OCI-M2 (cell line): Measurements from ENCODE around the gene SPOUT1.
"Not testable (repeated sequence)": the region's sequence is repeated elsewhere in the genome, so short reads cannot be mapped to it uniquely, and the experiment has no call there.

Experiments used
- DNase-seq: peaks from one replicate; lab custom pipeline; 2025; ENCODE audit not compliant: unreplicated experiment; lab: John Stamatoyannopoulos, UW

SPOUT1 gene

GRCh38 chr9:128780093-128780492 lies 49.5 kb downstream of the SPOUT1 start:
- DNase-seq = not testable (repeated sequence)

GRCh38 chr9:128774804-128775203 lies 54.8 kb downstream of the SPOUT1 start:
- DNase-seq = no peak

GRCh38 chr9:128773049-128773448 lies 56.5 kb downstream of the SPOUT1 start:
- no peak for DNase-seq

DNA sequence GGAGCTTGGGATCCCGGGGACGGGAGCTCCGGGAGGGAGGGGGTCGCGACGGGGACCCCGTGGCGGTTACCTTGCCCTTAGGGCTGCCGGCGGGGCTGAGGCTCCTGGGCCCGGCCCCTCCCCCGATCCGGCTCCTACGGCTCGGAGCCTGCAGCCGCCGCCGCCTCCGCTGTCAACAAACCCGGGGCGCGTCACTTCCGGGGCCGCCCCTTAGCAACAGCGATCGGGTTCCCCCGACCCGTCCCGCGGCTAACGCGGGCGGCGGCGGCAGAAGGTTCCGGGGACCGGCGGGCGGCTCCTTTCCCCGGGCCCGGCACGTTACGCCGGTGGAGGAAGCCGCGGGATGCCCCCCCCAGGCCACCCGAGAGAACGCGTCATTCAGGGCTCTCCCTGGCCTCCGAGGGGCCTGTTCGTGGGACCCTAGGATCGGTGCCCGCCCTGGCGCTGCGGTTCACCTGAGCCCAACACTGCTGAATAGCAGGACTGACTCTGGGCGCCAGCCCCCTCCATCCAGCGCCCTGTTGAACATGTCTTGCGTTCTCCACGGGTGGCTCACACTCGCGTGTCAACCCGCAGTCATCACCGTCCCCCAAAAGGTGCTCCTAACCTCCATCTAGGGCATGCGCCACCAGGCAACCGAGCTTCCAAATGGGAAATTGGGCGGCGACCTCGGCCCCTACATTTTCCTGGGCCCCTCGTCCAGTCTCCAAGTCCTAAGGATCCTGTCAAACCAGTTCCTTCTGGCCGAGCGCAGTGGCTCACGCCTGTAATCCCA lies 57.7 kb downstream of the SPOUT1 start, which contains the start of gene ZER1:
Gene ZER1, minus strand, starts transcription at position 183 of the 775 bp plus-strand sequence. CDS start 16,362 bp downstream, outside the sequence.
- DNase-seq = peak; percentile 27

DNA sequence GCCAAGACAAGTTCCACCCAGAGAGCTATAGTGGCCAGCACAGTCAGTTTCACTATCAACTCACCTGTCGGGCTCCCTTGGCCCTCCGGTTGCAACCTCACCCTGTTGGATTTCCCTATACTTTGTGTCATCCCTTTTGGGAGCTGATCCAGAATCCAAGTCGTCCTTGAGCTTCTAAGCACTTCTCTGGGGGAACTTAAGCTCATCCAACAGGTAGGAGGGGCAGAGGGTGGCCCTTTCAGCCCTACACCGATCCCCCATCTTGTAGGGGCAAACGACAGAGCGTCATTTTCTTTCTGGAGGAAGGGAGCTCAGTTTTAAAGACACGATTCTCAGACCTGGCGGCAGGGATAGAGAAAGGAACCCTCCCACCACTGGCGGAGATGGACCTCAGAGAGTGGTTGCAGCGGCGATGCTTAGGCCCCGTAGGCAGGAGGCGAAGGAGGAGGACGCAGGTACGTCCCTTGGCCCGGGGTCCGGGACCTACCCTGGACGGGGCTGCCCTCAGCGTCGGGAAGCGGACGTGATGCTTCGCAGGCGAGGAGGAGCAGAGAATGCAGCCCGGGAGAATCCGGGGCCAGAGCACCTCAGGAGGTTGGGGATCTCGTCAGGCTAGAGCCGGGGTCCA lies 58.4 kb downstream of the SPOUT1 start:
- no peak for DNase-seq

GRCh38 chr9:128770286-128771030 lies 59.1 kb downstream of the SPOUT1 start:
- DNase-seq = no peak
